HCT116 (cell line): ENCODE measurements around the gene RNASE9. TPM values are rescaled to one million over a fixed set of nuclear protein-coding genes. Genes with fewer than 3 reads are reported as not detected.

ENCODE experiments used
- ATAC-seq: fragments of 200-7000 bp; cut with Tn5 transposase; 2 replicates; pipeline ENCODE4 v1.9.1; 2020; ENCODE audit warnings: mild to moderate bottlenecking, moderate library complexity
- BruUV-seq: library from RNA; stranded (reverse); fragments of 400-500 nt; replicated peaks from 2 replicates; lab custom pipeline; 2021; lab: Mats Ljungman, UMichigan
- CTCF ChIA-PET: fragments of 300-600 bp; sonication (Branson Sonifier 250); formaldehyde crosslinking; loops from one replicate; lab custom pipeline; 2021; ENCODE audit warnings: antibody characterized with exemption; lab: Charles Lee
- POLR2A ChIA-PET: fragments of 300-600, 350-600 bp; sonication (Branson Sonifier 250); formaldehyde crosslinking; loops from one replicate; lab custom pipeline; 2021; ENCODE audit warnings: antibody characterized with exemption; lab: Charles Lee
- RAD21 ChIA-PET, 2 experiments: fragments of 300-600 bp; sonication (Branson Sonifier 250); formaldehyde crosslinking; loops; one replicate each; lab custom pipeline; 2023; ENCODE audit warnings: low total read pairs in 2 of 2; ENCODE audit not compliant: uncharacterized antibody in 2 of 2, unreplicated experiment in 2 of 2, low non-redundant PET in 1 of 2; lab: Charles Lee
- DNase-seq: peaks from one replicate; pipeline ENCODE4 v3.0.0-alpha.2; 2010; ENCODE audit warnings: low read depth, low spot score
- H2AFZ ChIP-seq: fragments of 200-600 bp; shearing (Covaris generic), sonication (generic); 2 replicates; pipeline ENCODE4 v1.6.1; 2017; ENCODE audit warnings: low read depth, mixed run types, mixed read lengths, antibody characterized with exemption, low read length; ENCODE audit not compliant: poor library complexity, severe bottlenecking
- H3K27ac ChIP-seq: 2 replicates; pipeline ENCODE4 v1.5.1; 2012; ENCODE audit warnings: low read depth, low read length
- H3K27me3 ChIP-seq: fragments of 200-600 bp; sonication (generic); 2 replicates; pipeline ENCODE4 v1.6.1; 2016; ENCODE audit warnings: mixed run types, low read length, mixed read lengths; ENCODE audit not compliant: insufficient read depth
- H3K36me3 ChIP-seq, 2 experiments: fragments of 200-500 bp in 1 of 2; fragments of 200-600 bp in 1 of 2; sonication (Bioruptor generic) in 1 of 2; sonication (generic) in 1 of 2; 2 replicates each; pipeline versions ENCODE4 v1.5.1 to v1.6.1; 2014 to 2016; ENCODE audit warnings: low read length in 2 of 2, inconsistent platforms in 1 of 2, mixed read lengths in 1 of 2, mixed run types in 1 of 2; ENCODE audit not compliant: insufficient read depth in 2 of 2, control insufficient read depth in 1 of 2
- H3K4me1 ChIP-seq, 2 experiments: fragments of 200-600 bp in 1 of 2; sonication (generic) in 1 of 2; 2 replicates each; pipeline versions ENCODE4 v1.5.1 to v1.6.1; 2012 to 2017; ENCODE audit warnings: low read length in 2 of 2, inconsistent platforms in 1 of 2, mild to moderate bottlenecking in 1 of 2, mixed read lengths in 1 of 2, mixed run types in 1 of 2, moderate library complexity in 1 of 2; ENCODE audit not compliant: insufficient read depth in 2 of 2, control insufficient read depth in 1 of 2
- H3K4me2 ChIP-seq: fragments of 200-600 bp; sonication (generic); 2 replicates; pipeline ENCODE4 v1.6.1; 2017; ENCODE audit warnings: mixed run types, low read length, mixed read lengths
- H3K4me3 ChIP-seq, 2 experiments: fragments of 200-600 bp in 1 of 2; sonication (generic) in 1 of 2; replicated peaks in 1 of 2; 2 replicates each; pipeline ENCODE4 v1.5.1; 2011 to 2016; ENCODE audit warnings: low read length in 2 of 2, control low read depth in 1 of 2, low read depth in 1 of 2, mild to moderate bottlenecking in 1 of 2, mixed read lengths in 1 of 2, mixed run types in 1 of 2
- H3K79me2 ChIP-seq: fragments of 200-600 bp; sonication (generic); 2 replicates; pipeline ENCODE4 v1.6.1; 2017; ENCODE audit warnings: mild to moderate bottlenecking, mixed run types, low read length, moderate library complexity, mixed read lengths; ENCODE audit not compliant: insufficient read depth
- H3K9ac ChIP-seq: fragments of 200-600 bp; sonication (generic); 2 replicates; pipeline ENCODE4 v1.6.1; 2016; ENCODE audit warnings: low read length, mixed read lengths
- H3K9me2 ChIP-seq: fragments of 200-600 bp; sonication (generic), shearing (Covaris generic); 2 replicates; pipeline ENCODE4 v1.6.1; 2017; ENCODE audit warnings: mixed run types, mild to moderate bottlenecking, moderate library complexity; ENCODE audit not compliant: insufficient read depth
- H3K9me3 ChIP-seq, 2 experiments: fragments of 200-500 bp in 1 of 2; fragments of 200-600 bp in 1 of 2; sonication (Bioruptor generic) in 1 of 2; sonication (generic) in 1 of 2; 2 replicates each; pipeline ENCODE4 v1.6.1; 2014 to 2017; ENCODE audit warnings: low read length in 2 of 2, mixed read lengths in 2 of 2, inconsistent platforms in 1 of 2, low read depth in 1 of 2, mild to moderate bottlenecking in 1 of 2, mixed run types in 1 of 2, moderate library complexity in 1 of 2; ENCODE audit not compliant: control insufficient read depth in 1 of 2, insufficient read depth in 1 of 2
- H4K20me1 ChIP-seq: fragments of 200-600 bp; sonication (generic), shearing (Covaris generic); 2 replicates; pipeline ENCODE4 v1.6.1; 2017; ENCODE audit warnings: mixed run types, mild to moderate bottlenecking, moderate library complexity; ENCODE audit not compliant: insufficient read depth
- ATF3 ChIP-seq: IDR thresholded peaks from 2 replicates; pipeline ENCODE4 v1.6.1; 2012
- CEBPB ChIP-seq: IDR thresholded peaks from 2 replicates; pipeline ENCODE4 v1.6.1; 2012; ENCODE audit warnings: low read depth
- ELF1 ChIP-seq: IDR thresholded peaks from 2 replicates; pipeline ENCODE4 v1.6.1; 2012; ENCODE audit warnings: low read depth, borderline replicate concordance
- EZH2 ChIP-seq: fragments of 200-600 bp; sonication (generic); IDR thresholded peaks from 2 replicates; pipeline ENCODE4 v1.6.1; 2017; ENCODE audit warnings: antibody characterized with exemption, mixed run types
- EZH2phosphoT487 ChIP-seq: fragments of 200-600 bp; IDR thresholded peaks from 2 replicates; pipeline ENCODE4 v1.6.1; 2018; ENCODE audit warnings: antibody characterized with exemption, borderline replicate concordance
- FOSL1 ChIP-seq: IDR thresholded peaks from 2 replicates; pipeline ENCODE4 v1.6.1; 2012; ENCODE audit warnings: low read depth
- POLR2AphosphoS5 ChIP-seq: IDR thresholded peaks from 2 replicates; pipeline ENCODE4 v1.6.1; 2011; ENCODE audit warnings: mild to moderate bottlenecking, low read depth, low read length, moderate library complexity
- RAD21 ChIP-seq: IDR thresholded peaks from 2 replicates; pipeline ENCODE4 v1.6.1; 2012; ENCODE audit warnings: low read depth, mild to moderate bottlenecking
- SP1 ChIP-seq: IDR thresholded peaks from 2 replicates; pipeline ENCODE4 v1.6.1; 2012; ENCODE audit warnings: low read depth
- YY1 ChIP-seq: IDR thresholded peaks from 2 replicates; pipeline ENCODE4 v1.6.1; 2011; ENCODE audit warnings: low read length, low read depth, moderate library complexity, mild to moderate bottlenecking; ENCODE audit not compliant: insufficient replicate concordance; ENCODE audit errors: extremely low read depth
- ZNF274 ChIP-seq: fragments of 200-500 bp; sonication (Bioruptor generic); IDR thresholded peaks from 2 replicates; pipeline ENCODE4 v1.6.1; 2014; ENCODE audit warnings: mild to moderate bottlenecking, low read depth, low read length, inconsistent platforms
- intact Hi-C: fragments of 100-400 bp; cut with micrococcal nuclease; formaldehyde crosslinking; loops from 2 replicates; pipeline ENCODE4 v1.10.0; 2022
- total RNA-seq: library from RNA; stranded (reverse); gene quantifications from one replicate; pipeline ENCODE4 v1.2.1, GENCODE V29; 2021; ENCODE audit not compliant: unreplicated experiment
- TF ChIP-seq, protein P1 (sequence below): IDR thresholded peaks from 2 replicates; pipeline ENCODE4 v1.6.1; 2011; ENCODE audit warnings: mild to moderate bottlenecking, low read length, moderate library complexity; ENCODE audit not compliant: insufficient replicate concordance; ENCODE audit errors: extremely low read depth

RNASE9 gene
- total RNA-seq, 1 experiment from 2014 or later = not detected

GRCh38 chr14:20539906-20540305 is 20.9 kb downstream of the RNASE9 start:
- Histone ChIP-seq H3K79me2 (no peaks in the 10 kb centered on the region), H3K27ac (no peak overlapping the region), H3K36me3 (no peaks in the 10 kb centered on the region), H2AFZ (no peak overlapping the region), H3K27me3 (no peaks in the 10 kb centered on the region), H3K4me1 (no peaks in the 10 kb centered on the region), H3K4me2 (no peak overlapping the region), H3K9me2 (no peaks in the 10 kb centered on the region), H4K20me1 (no peaks in the 10 kb centered on the region), H3K4me3 (no peak overlapping the region), H3K9ac (no peak overlapping the region), H3K9me3 (no peaks in the 10 kb centered on the region)
- no TSS peak for BruUV-seq
- ChIA-PET POLR2A (no interaction called here), CTCF (no interaction called here), RAD21 (no interaction called here)
- ATAC-seq (no peak), DNase-seq (no peak)
- intact Hi-C loops = loop anchor here (10.0 kb wide), 1 partner anchor 45 kb away; the partner anchor contains the start of gene RNASE11
- TF ChIP-seq ATF3 (no peak), POLR2AphosphoS5 (no peak), EZH2phosphoT487 (no peak), ZNF274 (no peak), ELF1 (no peak), FOSL1 (no peak), SP1 (no peak), EZH2 (no peak), CEBPB (no peak), YY1 (no peak), RAD21 (no peak)
- TF ChIP-seq, protein P1, sequence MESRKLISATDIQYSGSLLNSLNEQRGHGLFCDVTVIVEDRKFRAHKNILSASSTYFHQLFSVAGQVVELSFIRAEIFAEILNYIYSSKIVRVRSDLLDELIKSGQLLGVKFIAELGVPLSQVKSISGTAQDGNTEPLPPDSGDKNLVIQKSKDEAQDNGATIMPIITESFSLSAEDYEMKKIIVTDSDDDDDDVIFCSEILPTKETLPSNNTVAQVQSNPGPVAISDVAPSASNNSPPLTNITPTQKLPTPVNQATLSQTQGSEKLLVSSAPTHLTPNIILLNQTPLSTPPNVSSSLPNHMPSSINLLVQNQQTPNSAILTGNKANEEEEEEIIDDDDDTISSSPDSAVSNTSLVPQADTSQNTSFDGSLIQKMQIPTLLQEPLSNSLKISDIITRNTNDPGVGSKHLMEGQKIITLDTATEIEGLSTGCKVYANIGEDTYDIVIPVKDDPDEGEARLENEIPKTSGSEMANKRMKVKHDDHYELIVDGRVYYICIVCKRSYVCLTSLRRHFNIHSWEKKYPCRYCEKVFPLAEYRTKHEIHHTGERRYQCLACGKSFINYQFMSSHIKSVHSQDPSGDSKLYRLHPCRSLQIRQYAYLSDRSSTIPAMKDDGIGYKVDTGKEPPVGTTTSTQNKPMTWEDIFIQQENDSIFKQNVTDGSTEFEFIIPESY = no peak
